Gastrocnemius medialis (tissue), 4 donors: Measurements from ENCODE around the gene SYCP2.

Source experiments
- CTCF ChIP-seq, 5 experiments: fragments of 450-650 bp in 3 of 5; fragments of 200-600 bp in 2 of 5; sonication (generic) in 2 of 5; IDR thresholded peaks in 4 of 5; conservative IDR thresholded peaks in 1 of 5; 1 replicate in 4 of 5; 2 replicates in 1 of 5; pipeline ENCODE4 v1.5.1; 2016 to 2019; ENCODE audit warnings: antibody characterized with exemption in 5 of 5, mild to moderate bottlenecking in 3 of 5, moderate library complexity in 3 of 5
- POLR2A ChIP-seq, 2 donors: fragments of 450-650 bp; IDR thresholded peaks; one replicate each; pipeline ENCODE4 v1.6.1; 2017; ENCODE audit warnings: antibody characterized with exemption in 2 of 2, mild to moderate bottlenecking in 2 of 2, moderate library complexity in 2 of 2

GRCh38 chr20:59858425-59858824, 75.0 kb downstream of the SYCP2 start:
- TF ChIP-seq CTCF (IDR thresholded peaks at IDR 0.05 in 4 of 5, conservative IDR thresholded peaks at IDR 0.05 in 1 of 5) (no peak), POLR2A (IDR thresholded peaks at IDR 0.05) (no peak)
